GM12864 (cell line): ENCODE results near the gene BCLAF1.

Source experiments
- DNase-seq: peaks from one replicate; pipeline ENCODE4 v3.0.0-alpha.2; 2011; ENCODE audit warnings: low read depth
- H3K4me3 ChIP-seq: 2 replicates; pipeline ENCODE4 v1.5.1; 2011; ENCODE audit warnings: mild to moderate bottlenecking, low read depth, low read length, control low read depth
- CTCF ChIP-seq: IDR thresholded peaks from 2 replicates; pipeline ENCODE4 v1.5.1; 2011; ENCODE audit warnings: low read depth, mild to moderate bottlenecking, moderate library complexity, low read length, control low read depth, inconsistent platforms; ENCODE audit errors: missing control alignments

BCLAF1 gene

GRCh38 chr6:136251394-136251793 lies 38.3 kb downstream of the BCLAF1 start:
- DNase-seq: no peak
- H3K4me3 ChIP-seq: peak overlapping the region; percentile 78; the same call in 1 of the 2 replicates
- no peak for TF ChIP-seq CTCF

- DNase-seq: no peak
- TF ChIP-seq CTCF: no peak
- H3K4me3 ChIP-seq: peak overlapping the region; percentile 78
These were observed 39.0 kb downstream of the BCLAF1 start for GRCh38 chr6:136250686-136251008.

- TF ChIP-seq CTCF: no peak
- H3K4me3 ChIP-seq: peak within 1 kb of the TSS; percentile 78
- DNase-seq: peak; percentile 99
These were observed 39.6 kb downstream of the BCLAF1 start, which contains the start of gene MTFR2 for GRCh38 chr6:136249811-136250685. Gene MTFR2 (minus strand): TSS chr6:136250311. CDS start chr6:136249099, 1,212 bp downstream.

GRCh38 chr6:136249336-136249735 lies 40.3 kb downstream of the BCLAF1 start:
- DNase-seq: no peak
- peak overlapping the region; percentile 78 for H3K4me3 ChIP-seq
- TF ChIP-seq CTCF: no peak

GRCh38 chr6:136244061-136244616 lies 45.5 kb downstream of the BCLAF1 start:
- DNase-seq: no peak
- H3K4me3 ChIP-seq: no peak overlapping the region
- no peak for TF ChIP-seq CTCF

- TF ChIP-seq CTCF: no peak
These were observed 53.0 kb downstream of the BCLAF1 start for GRCh38 chr6:136236466-136237293.

More at GRCh38 chr6:136236466-136237293, 53.0 kb downstream of the BCLAF1 start:
- DNase-seq: no peak
- H3K4me3 ChIP-seq: no peak overlapping the region
